Activated naive CD4-positive, alpha-beta T cell (primary cell): ENCODE measurements around the gene CTBP2.
"Not testable (repeated sequence)": the region's sequence is repeated elsewhere in the genome, so short reads cannot be mapped to it uniquely, and the experiment has no call there.

ENCODE experiments used
- DNase-seq, 4 experiments: peaks; one replicate each; lab custom pipeline; 2025; lab: John Stamatoyannopoulos, UW

CTBP2 gene

GRCh38 chr10:125158601-125159485 is 1.5 kb downstream of the CTBP2 start:
- DNase-seq, result no peak

GRCh38 chr10:125158275-125158600 is 2.1 kb downstream of the CTBP2 start:
- no peak for DNase-seq

- no peak for DNase-seq
These were observed 2.9 kb downstream of the CTBP2 start for GRCh38 chr10:125157505-125157904.

- DNase-seq, result no peak
These were observed 3.5 kb downstream of the CTBP2 start for GRCh38 chr10:125156739-125157480.

- DNase-seq, result no peak
These were observed 4.2 kb downstream of the CTBP2 start for GRCh38 chr10:125156196-125156595.

- no peak for DNase-seq
These were observed 5.3 kb downstream of the CTBP2 start for GRCh38 chr10:125155101-125155500.

GRCh38 chr10:125154529-125154928 is 5.8 kb downstream of the CTBP2 start:
- no peak for DNase-seq

- no peak for DNase-seq
These were observed 6.5 kb downstream of the CTBP2 start for GRCh38 chr10:125153703-125154490.

- DNase-seq, result no peak
These were observed 7.7 kb downstream of the CTBP2 start for GRCh38 chr10:125152450-125153368.

- DNase-seq, result no peak
These were observed 8.6 kb downstream of the CTBP2 start for GRCh38 chr10:125151553-125152449.

GRCh38 chr10:125151170-125151552 is 9.2 kb downstream of the CTBP2 start:
- DNase-seq, result no peak

- DNase-seq, result not testable (repeated sequence)
These were observed 9.8 kb downstream of the CTBP2 start for GRCh38 chr10:125150376-125151083.

GRCh38 chr10:125149680-125150047 is 10.7 kb downstream of the CTBP2 start:
- DNase-seq, result no peak

GRCh38 chr10:125149036-125149679 is 11.2 kb downstream of the CTBP2 start:
- no peak for DNase-seq

- DNase-seq, result no peak
These were observed 11.8 kb downstream of the CTBP2 start for GRCh38 chr10:125148528-125148927.

GRCh38 chr10:125147971-125148439 is 12.4 kb downstream of the CTBP2 start:
- no peak for DNase-seq

- no peak for DNase-seq
These were observed 13.4 kb downstream of the CTBP2 start for GRCh38 chr10:125146791-125147579.

GRCh38 chr10:125145636-125146035 is 14.7 kb downstream of the CTBP2 start:
- no peak for DNase-seq
